Measurements from ENCODE around the gene PLSCR3.
"Not testable (repeated sequence)": the region's sequence is repeated elsewhere in the genome, so short reads cannot be mapped to it uniquely, and the experiment has no call there.

GRCh38 chr17:7365963-7366362, 28.4 kb downstream of the PLSCR3 start:
- not testable (repeated sequence) for TF ChIP-seq POLR2A, CTCF, EP300, POLR2AphosphoS5 (IDR thresholded peaks at IDR 0.05)

Data from gastroesophageal sphincter (tissue), 3 donors.